NCI-H2196 (cell line): ENCODE data around the gene CCDC43.

ENCODE experiments used
- DNase-seq: peaks from one replicate; lab custom pipeline; 2025; ENCODE audit not compliant: unreplicated experiment; lab: John Stamatoyannopoulos, UW

CCDC43 gene

DNA sequence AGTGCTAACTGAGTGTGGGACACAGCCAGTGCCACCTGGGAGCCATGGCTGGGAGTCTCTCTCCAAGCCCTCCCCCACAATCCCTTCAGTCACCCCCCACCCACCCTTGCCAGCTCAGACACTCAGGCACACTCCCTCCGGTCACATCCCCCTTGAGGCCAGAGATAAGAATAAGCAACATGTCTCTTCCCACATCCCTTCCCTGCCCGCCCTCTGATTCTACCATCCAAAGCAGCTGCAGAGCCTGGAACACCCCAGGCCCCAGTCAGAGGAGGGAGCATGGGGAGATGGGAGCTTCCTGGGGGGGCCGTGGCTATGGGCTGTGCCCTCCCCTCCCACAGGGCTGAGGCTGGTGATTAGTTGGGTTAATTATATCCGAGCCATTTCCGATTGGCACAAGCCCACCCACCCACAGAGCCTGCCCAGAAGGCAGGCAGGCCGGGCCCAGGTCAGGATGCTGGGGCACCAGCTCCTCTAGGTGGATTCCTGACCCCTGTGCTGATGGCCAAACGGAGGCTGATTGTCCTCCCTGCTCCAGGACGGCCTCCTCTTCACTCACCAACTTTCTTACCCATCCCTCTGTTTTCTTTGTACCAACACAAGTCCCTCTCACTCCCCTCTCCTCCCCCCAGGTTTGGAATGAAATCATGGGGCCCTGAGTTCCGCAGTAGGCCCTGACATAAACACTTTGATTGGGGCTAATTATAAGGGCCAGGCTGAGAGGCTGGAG lies 61.9 kb downstream of the CCDC43 start:
- DNase-seq = no peak
